GM12878 (cell line): ENCODE measurements around the gene CIRBP. TPM values are rescaled to one million over a fixed set of nuclear protein-coding genes. Genes with fewer than 3 reads are reported as not detected.

Experiments
- ATAC-seq: fragments of 200-7000 bp; cut with Tn5 transposase; 3 replicates; pipeline ENCODE4 v1.9.1; 2020; ENCODE audit warnings: mild to moderate bottlenecking, moderate library complexity
- BruUV-seq: library from RNA; stranded (reverse); fragments of 400-500 nt; replicated peaks from 2 replicates; lab custom pipeline; 2021; lab: Mats Ljungman, UMichigan
- CTCF ChIA-PET: fragments of 300-600 bp; sonication (Branson Sonifier 250); formaldehyde crosslinking; extraction: SDS; loops from one replicate; lab custom pipeline; 2021; ENCODE audit warnings: inconsistent platforms; lab: Yijun Ruan, JAX
- POLR2A ChIA-PET: fragments of 350-600 bp; formaldehyde crosslinking; extraction: SDS; loops from one replicate; lab custom pipeline; 2021; ENCODE audit warnings: inconsistent platforms; lab: Charles Lee
- RAD21 ChIA-PET: fragments of 300-600 bp; sonication (Branson Sonifier 250); formaldehyde crosslinking; loops from one replicate; lab custom pipeline; 2023; ENCODE audit warnings: antibody characterized with exemption; ENCODE audit not compliant: unreplicated experiment; lab: Charles Lee
- SMC1A ChIA-PET: fragments of 300-600 bp; sonication (Branson Sonifier 250); formaldehyde crosslinking; loops from one replicate; lab custom pipeline; 2023; ENCODE audit not compliant: unreplicated experiment, uncharacterized antibody; lab: Charles Lee
- DNase-seq: peaks from one replicate; pipeline ENCODE4 v3.0.0-alpha.2; 2011; ENCODE audit warnings: low read depth, low spot score
- FAIRE-seq: peaks from 3 replicates; lab custom pipeline; 2011; peaks lifted over from hg19 to GRCh38; lab: Jason Lieb, UNC
- H2AFZ ChIP-seq: 2 replicates; pipeline ENCODE4 v1.6.0; 2011; ENCODE audit warnings: low read depth, low read length, control low read depth; ENCODE audit not compliant: control insufficient read depth
- H3K27ac ChIP-seq: 2 replicates; pipeline ENCODE4 v1.5.1; 2011; ENCODE audit warnings: control low read depth; ENCODE audit not compliant: control insufficient read depth, insufficient read depth
- H3K27me3 ChIP-seq, 2 experiments: replicated peaks in 1 of 2; 2 replicates each; pipeline versions ENCODE4 v1.6.0 to v1.6.1; 2011; ENCODE audit warnings: low read length in 1 of 2; ENCODE audit not compliant: control insufficient read depth in 2 of 2, insufficient read depth in 2 of 2
- H3K36me3 ChIP-seq, 2 experiments: 2 replicates each; pipeline ENCODE4 v1.5.1; 2011; ENCODE audit warnings: low read length in 1 of 2; ENCODE audit not compliant: control insufficient read depth in 2 of 2, insufficient read depth in 2 of 2
- H3K4me1 ChIP-seq: 2 replicates; pipeline ENCODE4 v1.6.1; 2011; ENCODE audit warnings: mild to moderate bottlenecking, low read length, moderate library complexity, mixed read lengths; ENCODE audit not compliant: control insufficient read depth, insufficient read depth
- H3K4me2 ChIP-seq: 2 replicates; pipeline ENCODE4 v1.6.0; 2011; ENCODE audit warnings: control low read depth; ENCODE audit not compliant: control insufficient read depth, insufficient read depth
- H3K4me3 ChIP-seq: fragments of 200-600 bp; sonication (generic); 2 replicates; pipeline ENCODE4 v1.5.1; 2016
- H3K79me2 ChIP-seq: 2 replicates; pipeline ENCODE4 v1.6.0; 2011; ENCODE audit warnings: low read length; ENCODE audit not compliant: control insufficient read depth, insufficient read depth
- H3K9ac ChIP-seq: 2 replicates; pipeline ENCODE4 v1.8.0; 2011; ENCODE audit warnings: low read length, control low read depth, mixed read lengths; ENCODE audit not compliant: control insufficient read depth, insufficient read depth
- H3K9me3 ChIP-seq: replicated peaks from 3 replicates; pipeline ENCODE4 v1.5.1; 2011; ENCODE audit warnings: mild to moderate bottlenecking, low read length; ENCODE audit not compliant: control insufficient read depth, insufficient read depth
- H4K20me1 ChIP-seq: 2 replicates; pipeline ENCODE4 v1.6.0; 2011; ENCODE audit not compliant: control insufficient read depth, insufficient read depth
- BHLHE40 ChIP-seq, 2 experiments: fragments of 450-650 bp in 1 of 2; IDR thresholded peaks; 2 replicates each; pipeline ENCODE4 v1.6.1; 2011 to 2017; ENCODE audit warnings: low read depth in 2 of 2, borderline replicate concordance in 1 of 2, improper control_type of control experiment in 1 of 2, low read length in 1 of 2, mild to moderate bottlenecking in 1 of 2
- CHD4 ChIP-seq: fragments of 200-600 bp; sonication (generic); IDR thresholded peaks from 2 replicates; pipeline ENCODE4 v1.6.1; 2016; ENCODE audit warnings: mild to moderate bottlenecking
- CREB1 ChIP-seq: IDR thresholded peaks from 2 replicates; pipeline ENCODE4 v1.6.1; 2012; ENCODE audit warnings: low read depth, mild to moderate bottlenecking, inconsistent platforms
- DPF2 ChIP-seq: fragments of 450-650 bp; IDR thresholded peaks from 2 replicates; pipeline ENCODE4 v1.6.1; 2017; ENCODE audit warnings: mild to moderate bottlenecking
- ESRRA ChIP-seq: IDR thresholded peaks from 2 replicates; pipeline ENCODE4 v1.6.1; 2012; ENCODE audit warnings: mild to moderate bottlenecking, low read length, improper control_type of control experiment
- IKZF2 ChIP-seq, 2 experiments: fragments of 450-650 bp; IDR thresholded peaks; 2 replicates each; pipeline ENCODE4 v1.6.1; 2017; ENCODE audit warnings: mild to moderate bottlenecking in 2 of 2, moderate library complexity in 2 of 2
- MTA2 ChIP-seq: fragments of 450-650 bp; IDR thresholded peaks from 2 replicates; pipeline ENCODE4 v1.6.1; 2016; ENCODE audit warnings: low read depth, mild to moderate bottlenecking, moderate library complexity
- NFYB ChIP-seq: IDR thresholded peaks from 2 replicates; pipeline ENCODE4 v1.6.1; 2011; ENCODE audit warnings: low read depth, mild to moderate bottlenecking, low read length, improper control_type of control experiment, moderate library complexity; ENCODE audit not compliant: insufficient read depth
- SMAD5 ChIP-seq: IDR thresholded peaks from 2 replicates; pipeline ENCODE4 v1.6.1; 2016; ENCODE audit warnings: antibody characterized with exemption, low read depth
- TCF12 ChIP-seq: IDR thresholded peaks from 2 replicates; pipeline ENCODE4 v1.6.1; 2011; ENCODE audit warnings: low read depth, mild to moderate bottlenecking, low read length
- ZBED1 ChIP-seq: IDR thresholded peaks from 2 replicates; pipeline ENCODE4 v1.6.1; 2016; ENCODE audit warnings: borderline replicate concordance
- ZNF622 ChIP-seq: fragments of 450-650 bp; IDR thresholded peaks from 2 replicates; pipeline ENCODE4 v1.6.1; 2017; ENCODE audit warnings: mild to moderate bottlenecking, inconsistent platforms
- WGBS: methylation state at CpG from one replicate; pipeline ENCODE4 v1.1.6; 2016; ENCODE audit warnings: low lambda C conversion rate; ENCODE audit not compliant: insufficient replicate concordance, insufficient coverage; ENCODE audit errors: missing lambda C conversion rate; 5-methylcytosine and 5-hydroxymethylcytosine counted together
- in situ Hi-C: fragments of 300-500 bp; cut with MboI; formaldehyde crosslinking; loops from 9 replicates; pipeline ENCODE4 v1.14.3; 2018; ENCODE audit warnings: mixed read lengths
- intact Hi-C: fragments of 100-400 bp; cut with micrococcal nuclease; formaldehyde crosslinking; loops from one replicate; pipeline ENCODE4 v1.14.2; 2022; ENCODE audit not compliant: unreplicated experiment
- polyA plus RNA-seq, 11 experiments: library from polyadenylated mRNA; depleted of rRNA in 4 of 11; unstranded in 6 of 11; stranded (reverse) in 5 of 11; fragments of >200 nt; fragmentation: Nextera tagmentation in 4 of 11; fragmentation: Illumina TruSeq in 1 of 11; extraction: Ambion mirVana in 4 of 11; extraction: Trizol in 1 of 11; gene quantifications; 1 replicate in 1 of 11; 2 replicates in 10 of 11; pipeline versions ENCODE4 v1.2.1 to v1.2.3, GENCODE V29; 2011 to 2016; ENCODE audit warnings: inconsistent platforms in 2 of 11, missing spikeins in 2 of 11, low read depth in 1 of 11
- total RNA-seq, 4 experiments: library from RNA; depleted of rRNA in 3 of 4; stranded (reverse); fragments of >200 nt in 3 of 4; fragmentation: Illumina TruSeq in 1 of 4; extraction: Trizol in 1 of 4; gene quantifications; 2 replicates each; pipeline versions ENCODE4 v1.2.1 to v1.2.3, GENCODE V29; 2013 to 2021
- TF ChIP-seq, protein P1 (sequence below), 3 experiments: IDR thresholded peaks in 2 of 3; conservative IDR thresholded peaks in 1 of 3; 2 replicates each; pipeline ENCODE4 v1.5.1; 2011; ENCODE audit warnings: low read depth in 3 of 3, low read length in 3 of 3, mild to moderate bottlenecking in 3 of 3, control low read depth in 2 of 3, moderate library complexity in 2 of 3, inconsistent platforms in 1 of 3, mixed read lengths in 1 of 3; ENCODE audit not compliant: control insufficient read depth in 2 of 3, insufficient read depth in 1 of 3; ENCODE audit errors: extremely low read depth in 1 of 3
- TF ChIP-seq, protein P2 (sequence below): IDR thresholded peaks from 2 replicates; pipeline ENCODE4 v1.6.1; 2011; ENCODE audit warnings: low read depth, mild to moderate bottlenecking, low read length, moderate library complexity, borderline replicate concordance; ENCODE audit errors: extremely low read depth
- TF ChIP-seq, protein P3 (sequence below): IDR thresholded peaks from 2 replicates; pipeline ENCODE4 v1.6.1; 2012; ENCODE audit warnings: improper control_type of control experiment, low read depth, low read length; ENCODE audit not compliant: insufficient replicate concordance

The CIRBP gene
- total and polyA plus RNA-seq, 10 of the 15 experiments (the other 5 are each of a cell fraction or from before 2014, with no cell fraction given) = 27.6 to 335 (median 229) TPM

DNA sequence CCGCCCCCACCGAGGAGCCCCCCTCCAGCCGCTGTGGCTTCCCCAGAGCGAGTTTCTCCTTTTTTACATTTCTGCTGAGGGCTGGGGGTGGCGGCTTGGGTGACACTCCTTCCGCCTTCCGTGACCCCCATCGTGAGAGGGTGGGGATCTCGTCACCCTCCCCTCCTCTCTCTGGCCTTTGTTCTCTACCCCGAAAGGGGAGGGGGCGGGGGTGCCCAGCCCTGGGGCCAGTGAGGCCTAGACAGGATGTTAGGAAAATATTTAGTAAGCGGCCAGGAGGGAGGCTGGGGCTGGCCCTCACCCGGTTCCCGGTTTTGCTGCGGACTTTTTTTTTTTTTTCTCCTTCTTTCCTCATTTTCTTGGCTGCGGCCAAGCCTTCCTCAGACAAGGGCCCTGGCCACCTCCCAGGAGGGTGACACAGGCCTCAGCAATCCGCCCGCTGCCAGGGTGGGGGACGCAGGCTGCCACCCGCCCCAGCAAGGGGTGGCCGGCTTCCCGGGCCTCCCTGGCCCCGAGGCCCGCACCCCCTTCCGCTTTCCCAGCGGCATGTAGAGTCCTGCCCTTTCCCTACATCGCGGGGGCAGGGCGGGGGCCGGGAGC is 16.8 kb upstream of the CIRBP start:
- H3K4me2 ChIP-seq = peak overlapping the region; percentile 53
- ATAC-seq (peak; percentile 15), DNase-seq (no peak), FAIRE-seq (no peak)
- no peak overlapping the region for H2AFZ ChIP-seq
- H3K79me2 ChIP-seq = peaks cover 55% of the 10 kb centered on the region
- in situ Hi-C loops (no loop called here), intact Hi-C loops (no loop called here)
- no peaks in the 10 kb centered on the region for H3K27me3 ChIP-seq
- H3K36me3 ChIP-seq = peaks cover 14 to 29% of the 10 kb centered on the region in 2 experiments; a peak in 3 of 4 replicates
- ChIA-PET POLR2A (interaction anchor here (1.0 to 2.9 kb wide), 8 partner anchors 8 to 19 kb away, joined by 3 to 29 read pairs (median 10); partner anchors contain the start of gene CIRBP), CTCF (interaction anchor here (1.1 to 2.3 kb wide), 5 partner anchors 8 to 16 kb away, joined by 3 to 26 read pairs (median 11); partner anchors contain the start of gene CIRBP), RAD21 (interaction anchor here (1.2 to 2.9 kb wide), 4 partner anchors 8 to 17 kb away, joined by 4 to 47 read pairs (median 11); partner anchors contain the start of gene CIRBP), SMC1A (interaction anchor here (1.2 to 1.9 kb wide), 3 partner anchors 8 to 14 kb away, joined by 4 to 14 read pairs (median 6); no protein-coding TSS in a partner anchor)
- H3K27ac ChIP-seq = peak overlapping the region; percentile 72
- H3K4me1 ChIP-seq = peaks cover 10% of the 10 kb centered on the region
- no peaks in the 10 kb centered on the region for H3K9me3 ChIP-seq
- no TSS peak for BruUV-seq
- no peaks in the 10 kb centered on the region for H4K20me1 ChIP-seq
- H3K4me3 ChIP-seq = peak overlapping the region; percentile 91
- WGBS = under 1% methylated on average over 20 of the region's 30 CpGs
- H3K9ac ChIP-seq = peak overlapping the region; percentile 86
- TF ChIP-seq ZNF622 = no peak
- TF ChIP-seq MTA2 = no peak
- no peak for TF ChIP-seq DPF2
- TF ChIP-seq CHD4 = no peak
- no peak for TF ChIP-seq SMAD5
- TF ChIP-seq TCF12 = no peak
- TF ChIP-seq CREB1 = 0 out of 2 replicates have a peak, but pooled peaks have one; percentile 13
- TF ChIP-seq, protein P1, sequence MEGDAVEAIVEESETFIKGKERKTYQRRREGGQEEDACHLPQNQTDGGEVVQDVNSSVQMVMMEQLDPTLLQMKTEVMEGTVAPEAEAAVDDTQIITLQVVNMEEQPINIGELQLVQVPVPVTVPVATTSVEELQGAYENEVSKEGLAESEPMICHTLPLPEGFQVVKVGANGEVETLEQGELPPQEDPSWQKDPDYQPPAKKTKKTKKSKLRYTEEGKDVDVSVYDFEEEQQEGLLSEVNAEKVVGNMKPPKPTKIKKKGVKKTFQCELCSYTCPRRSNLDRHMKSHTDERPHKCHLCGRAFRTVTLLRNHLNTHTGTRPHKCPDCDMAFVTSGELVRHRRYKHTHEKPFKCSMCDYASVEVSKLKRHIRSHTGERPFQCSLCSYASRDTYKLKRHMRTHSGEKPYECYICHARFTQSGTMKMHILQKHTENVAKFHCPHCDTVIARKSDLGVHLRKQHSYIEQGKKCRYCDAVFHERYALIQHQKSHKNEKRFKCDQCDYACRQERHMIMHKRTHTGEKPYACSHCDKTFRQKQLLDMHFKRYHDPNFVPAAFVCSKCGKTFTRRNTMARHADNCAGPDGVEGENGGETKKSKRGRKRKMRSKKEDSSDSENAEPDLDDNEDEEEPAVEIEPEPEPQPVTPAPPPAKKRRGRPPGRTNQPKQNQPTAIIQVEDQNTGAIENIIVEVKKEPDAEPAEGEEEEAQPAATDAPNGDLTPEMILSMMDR (IDR thresholded peaks at IDR 0.05 in 2 of 3, conservative IDR thresholded peaks at IDR 0.05 in 1 of 3; ENCODE audit: control insufficient read depth in 2 of 3, extremely low read depth in 1 of 3, insufficient read depth in 1 of 3, low read depth in 3 of 3, low read length in 3 of 3) = no peak
- TF ChIP-seq, protein P2, sequence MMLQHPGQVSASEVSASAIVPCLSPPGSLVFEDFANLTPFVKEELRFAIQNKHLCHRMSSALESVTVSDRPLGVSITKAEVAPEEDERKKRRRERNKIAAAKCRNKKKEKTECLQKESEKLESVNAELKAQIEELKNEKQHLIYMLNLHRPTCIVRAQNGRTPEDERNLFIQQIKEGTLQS = no peak
- no peak for TF ChIP-seq IKZF2 (IDR thresholded peaks at IDR 0.05)
- no peak for TF ChIP-seq NFYB
- TF ChIP-seq, protein P3, sequence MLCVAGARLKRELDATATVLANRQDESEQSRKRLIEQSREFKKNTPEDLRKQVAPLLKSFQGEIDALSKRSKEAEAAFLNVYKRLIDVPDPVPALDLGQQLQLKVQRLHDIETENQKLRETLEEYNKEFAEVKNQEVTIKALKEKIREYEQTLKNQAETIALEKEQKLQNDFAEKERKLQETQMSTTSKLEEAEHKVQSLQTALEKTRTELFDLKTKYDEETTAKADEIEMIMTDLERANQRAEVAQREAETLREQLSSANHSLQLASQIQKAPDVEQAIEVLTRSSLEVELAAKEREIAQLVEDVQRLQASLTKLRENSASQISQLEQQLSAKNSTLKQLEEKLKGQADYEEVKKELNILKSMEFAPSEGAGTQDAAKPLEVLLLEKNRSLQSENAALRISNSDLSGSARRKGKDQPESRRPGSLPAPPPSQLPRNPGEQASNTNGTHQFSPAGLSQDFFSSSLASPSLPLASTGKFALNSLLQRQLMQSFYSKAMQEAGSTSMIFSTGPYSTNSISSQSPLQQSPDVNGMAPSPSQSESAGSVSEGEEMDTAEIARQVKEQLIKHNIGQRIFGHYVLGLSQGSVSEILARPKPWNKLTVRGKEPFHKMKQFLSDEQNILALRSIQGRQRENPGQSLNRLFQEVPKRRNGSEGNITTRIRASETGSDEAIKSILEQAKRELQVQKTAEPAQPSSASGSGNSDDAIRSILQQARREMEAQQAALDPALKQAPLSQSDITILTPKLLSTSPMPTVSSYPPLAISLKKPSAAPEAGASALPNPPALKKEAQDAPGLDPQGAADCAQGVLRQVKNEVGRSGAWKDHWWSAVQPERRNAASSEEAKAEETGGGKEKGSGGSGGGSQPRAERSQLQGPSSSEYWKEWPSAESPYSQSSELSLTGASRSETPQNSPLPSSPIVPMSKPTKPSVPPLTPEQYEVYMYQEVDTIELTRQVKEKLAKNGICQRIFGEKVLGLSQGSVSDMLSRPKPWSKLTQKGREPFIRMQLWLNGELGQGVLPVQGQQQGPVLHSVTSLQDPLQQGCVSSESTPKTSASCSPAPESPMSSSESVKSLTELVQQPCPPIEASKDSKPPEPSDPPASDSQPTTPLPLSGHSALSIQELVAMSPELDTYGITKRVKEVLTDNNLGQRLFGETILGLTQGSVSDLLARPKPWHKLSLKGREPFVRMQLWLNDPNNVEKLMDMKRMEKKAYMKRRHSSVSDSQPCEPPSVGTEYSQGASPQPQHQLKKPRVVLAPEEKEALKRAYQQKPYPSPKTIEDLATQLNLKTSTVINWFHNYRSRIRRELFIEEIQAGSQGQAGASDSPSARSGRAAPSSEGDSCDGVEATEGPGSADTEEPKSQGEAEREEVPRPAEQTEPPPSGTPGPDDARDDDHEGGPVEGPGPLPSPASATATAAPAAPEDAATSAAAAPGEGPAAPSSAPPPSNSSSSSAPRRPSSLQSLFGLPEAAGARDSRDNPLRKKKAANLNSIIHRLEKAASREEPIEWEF = no peak
- no peak for TF ChIP-seq ESRRA
- no peak for TF ChIP-seq ZBED1
- no peak for TF ChIP-seq BHLHE40 (IDR thresholded peaks at IDR 0.05; ENCODE audit: borderline replicate concordance in 1 of 2, low read depth in 2 of 2, low read length in 1 of 2)
